SIG-M5 treated with dmso at 0.1 percent for 504 hours (cell line): Measurements from ENCODE around the gene LPP.
"Not testable (repeated sequence)": the region's sequence is repeated elsewhere in the genome, so short reads cannot be mapped to it uniquely, and the experiment has no call there.

Source experiments
- DNase-seq: peaks from one replicate; lab custom pipeline; 2025; ENCODE audit not compliant: unreplicated experiment; lab: John Stamatoyannopoulos, UW

Gene LPP

GRCh38 chr3:188154014-188154808 lies at the start of gene LPP:
Gene LPP (plus strand): TSS chr3:188154157. CDS start chr3:188406121, 251,964 bp downstream.
- peak; percentile 63 for DNase-seq

GRCh38 chr3:188106006-188106405 lies 48.0 kb upstream of the LPP start:
- DNase-seq, result no peak

GRCh38 chr3:188106454-188106853 lies 47.5 kb upstream of the LPP start:
- no peak for DNase-seq

- DNase-seq, result no peak
Observed at GRCh38 chr3:188106887-188107830, 46.8 kb upstream of the LPP start.

- no peak for DNase-seq
Observed at GRCh38 chr3:188108703-188109412, 45.1 kb upstream of the LPP start.

- no peak for DNase-seq
Observed at GRCh38 chr3:188111002-188111584, 42.9 kb upstream of the LPP start.

GRCh38 chr3:188113756-188114155 lies 40.2 kb upstream of the LPP start:
- no peak for DNase-seq

- DNase-seq, result no peak
Observed at GRCh38 chr3:188119846-188120245, 34.1 kb upstream of the LPP start.

GRCh38 chr3:188122571-188123169 lies 31.3 kb upstream of the LPP start:
- DNase-seq, result no peak

- DNase-seq, result peak; percentile 65
Observed at GRCh38 chr3:188123170-188123905, 30.6 kb upstream of the LPP start.

GRCh38 chr3:188124184-188124583 lies 29.8 kb upstream of the LPP start:
- no peak for DNase-seq

- DNase-seq, result peak; percentile 5
Observed at GRCh38 chr3:188125076-188125475, 28.9 kb upstream of the LPP start.

- no peak for DNase-seq
Observed at GRCh38 chr3:188126276-188126675, 27.7 kb upstream of the LPP start.

- DNase-seq, result no peak
Observed at GRCh38 chr3:188126934-188127333, 27.0 kb upstream of the LPP start.

GRCh38 chr3:188128905-188129304 lies 25.1 kb upstream of the LPP start:
- DNase-seq, result no peak

- DNase-seq, result not testable (repeated sequence)
Observed at GRCh38 chr3:188131023-188131422, 22.9 kb upstream of the LPP start.

- no peak for DNase-seq
Observed at GRCh38 chr3:188133219-188133618, 20.7 kb upstream of the LPP start.

- DNase-seq, result no peak
Observed at GRCh38 chr3:188133646-188134045, 20.3 kb upstream of the LPP start.

GRCh38 chr3:188134079-188134478 lies 19.9 kb upstream of the LPP start:
- no peak for DNase-seq

GRCh38 chr3:188134856-188135255 lies 19.1 kb upstream of the LPP start:
- DNase-seq, result no peak
